Chondrocyte (in vitro differentiated cells): ENCODE measurements around the gene RIMKLB. TPM values are rescaled to one million over a fixed set of nuclear protein-coding genes. Genes with fewer than 3 reads are reported as not detected.

Experiments
- DNase-seq: peaks from one replicate; pipeline ENCODE4 v3.0.0; 2021; ENCODE audit warnings: mixed read lengths, low spot score
- H3K27ac Mint-ChIP-seq: one replicate; pipeline ENCODE4 v1.8.0; 2021; ENCODE audit warnings: mild to moderate bottlenecking, moderate library complexity, mixed read lengths; ENCODE audit not compliant: unreplicated experiment
- H3K27me3 Mint-ChIP-seq: 2 replicates; pipeline ENCODE4 v1.8.0; 2021; ENCODE audit warnings: low read depth, mixed read lengths
- H3K36me3 Mint-ChIP-seq: 2 replicates; pipeline ENCODE4 v1.8.0; 2021; ENCODE audit warnings: low read depth, mixed read lengths
- H3K4me1 Mint-ChIP-seq: 2 replicates; pipeline ENCODE4 v1.8.0; 2021; ENCODE audit warnings: low read depth, mild to moderate bottlenecking, mixed read lengths
- H3K4me3 Mint-ChIP-seq: one replicate; pipeline ENCODE4 v1.8.0; 2021; ENCODE audit warnings: mild to moderate bottlenecking, moderate library complexity, mixed read lengths; ENCODE audit not compliant: unreplicated experiment
- H3K9me3 Mint-ChIP-seq: 2 replicates; pipeline ENCODE4 v1.8.0; 2021; ENCODE audit warnings: low read depth, mixed read lengths
- CTCF ChIP-seq: fragments of 200-600 bp; sonication (generic); IDR thresholded peaks from 2 replicates; pipeline ENCODE4 v1.5.0; 2021; ENCODE audit warnings: antibody characterized with exemption, mild to moderate bottlenecking, moderate library complexity
- total RNA-seq: library from RNA; stranded (reverse); gene quantifications from 3 replicates; pipeline ENCODE4 v1.2.1, GENCODE V29; 2021

The RIMKLB gene
- total RNA-seq, 1 donor from 2014 or later = 45.4 TPM

GRCh38 chr12:8698132-8698851, 501 bp downstream of the RIMKLB start:
- H3K36me3 Mint-ChIP-seq = peaks cover 2% of the 10 kb centered on the region
- TF ChIP-seq CTCF = no peak
- peak overlapping the region; percentile 94 for H3K4me3 Mint-ChIP-seq
- peaks cover 49% of the 10 kb centered on the region for H3K4me1 Mint-ChIP-seq
- H3K9me3 Mint-ChIP-seq = no peaks in the 10 kb centered on the region
- peak overlapping the region; percentile 98 for H3K27ac Mint-ChIP-seq
- no peaks in the 10 kb centered on the region for H3K27me3 Mint-ChIP-seq
- no peak for DNase-seq

GRCh38 chr12:8698879-8699278, 1.1 kb downstream of the RIMKLB start:
- Mint-ChIP-seq H3K4me3 (peak overlapping the region; percentile 94), H3K27ac (peak overlapping the region; percentile 92), H3K36me3 (peaks cover 2% of the 10 kb centered on the region), H3K27me3 (no peaks in the 10 kb centered on the region), H3K4me1 (peaks cover 51% of the 10 kb centered on the region), H3K9me3 (no peaks in the 10 kb centered on the region)
- TF ChIP-seq CTCF = no peak
- no peak for DNase-seq

- peaks cover 51% of the 10 kb centered on the region for H3K4me1 Mint-ChIP-seq
- peak overlapping the region; percentile 94 for H3K4me3 Mint-ChIP-seq
- no peak for DNase-seq
- no peak for TF ChIP-seq CTCF
- peaks cover 2% of the 10 kb centered on the region for H3K36me3 Mint-ChIP-seq
- peak overlapping the region; percentile 93 for H3K27ac Mint-ChIP-seq
- H3K9me3 Mint-ChIP-seq = no peaks in the 10 kb centered on the region
- H3K27me3 Mint-ChIP-seq = no peaks in the 10 kb centered on the region
Measured at GRCh38 chr12:8699714-8700113, 1.9 kb downstream of the RIMKLB start.

- Mint-ChIP-seq H3K9me3 (no peaks in the 10 kb centered on the region), H3K4me3 (no peak overlapping the region), H3K36me3 (peaks cover 2% of the 10 kb centered on the region), H3K27ac (peak overlapping the region; percentile 41), H3K27me3 (no peaks in the 10 kb centered on the region), H3K4me1 (peaks cover 51% of the 10 kb centered on the region)
- TF ChIP-seq CTCF = peak; percentile 15
- no peak for DNase-seq
Measured at GRCh38 chr12:8701046-8701660, 3.4 kb downstream of the RIMKLB start.

- DNase-seq = no peak
- H3K9me3 Mint-ChIP-seq = no peaks in the 10 kb centered on the region
- no peaks in the 10 kb centered on the region for H3K27me3 Mint-ChIP-seq
- H3K4me1 Mint-ChIP-seq = peaks cover 42% of the 10 kb centered on the region
- peaks cover 2% of the 10 kb centered on the region for H3K36me3 Mint-ChIP-seq
- H3K27ac Mint-ChIP-seq = no peak overlapping the region
- no peak overlapping the region for H3K4me3 Mint-ChIP-seq
- TF ChIP-seq CTCF = no peak
Measured at GRCh38 chr12:8702159-8702558, 4.4 kb downstream of the RIMKLB start.
